ENCODE results near the gene OR5H1.

- TF ChIP-seq CTCF (IDR thresholded peaks at IDR 0.05; ENCODE audit: poor library complexity) (no peak), EZH2 (IDR thresholded peaks at IDR 0.05; ENCODE audit: borderline replicate concordance) (no peak)
Measured at GRCh38 chr3:98172621-98173020, 42.1 kb downstream of the OR5H1 start.

Measured in hepatocyte (in vitro differentiated cells).